Small intestine (tissue), 7 donors: Measurements from ENCODE around the gene VWCE. TPM values are rescaled to one million over a fixed set of nuclear protein-coding genes. Genes with fewer than 3 reads are reported as not detected.
A peak's percentile ranks its signal among the peaks of the same experiment; 100 is the strongest.

Experiments
- DNase-seq, 2 donors: peaks; one replicate each; pipeline versions ENCODE4 v3.0.0 to v3.0.0-alpha.2; 2013
- FAIRE-seq: peaks from 2 replicates; lab custom pipeline; 2012; peaks lifted over from hg19 to GRCh38; lab: Jason Lieb, UNC
- H3K27ac ChIP-seq, 3 donors: one replicate each; pipeline ENCODE4 v1.5.1; 2013; ENCODE audit warnings: low read length in 2 of 3, mild to moderate bottlenecking in 2 of 3, control low read depth in 1 of 3, inconsistent platforms in 1 of 3, low read depth in 1 of 3, moderate library complexity in 1 of 3
- H3K27me3 ChIP-seq, 3 donors: one replicate each; pipeline ENCODE4 v1.6.1; 2013; ENCODE audit warnings: low read length in 3 of 3, inconsistent platforms in 1 of 3; ENCODE audit not compliant: control insufficient read depth in 3 of 3, insufficient read depth in 3 of 3
- H3K36me3 ChIP-seq, 3 donors: one replicate each; pipeline ENCODE4 v1.6.1; 2013; ENCODE audit warnings: low read length in 3 of 3, inconsistent platforms in 1 of 3, low read depth in 1 of 3, mild to moderate bottlenecking in 1 of 3, moderate library complexity in 1 of 3; ENCODE audit not compliant: control insufficient read depth in 3 of 3, insufficient read depth in 2 of 3
- H3K4me1 ChIP-seq, 3 donors: one replicate each; pipeline ENCODE4 v1.6.1; 2013; ENCODE audit warnings: low read length in 2 of 3, inconsistent platforms in 1 of 3, low read depth in 1 of 3, mild to moderate bottlenecking in 1 of 3, moderate library complexity in 1 of 3; ENCODE audit not compliant: control insufficient read depth in 3 of 3, insufficient read depth in 2 of 3
- H3K4me3 ChIP-seq, 3 donors: one replicate each; pipeline ENCODE4 v1.5.1; 2013; ENCODE audit warnings: low read length in 3 of 3, control low read depth in 1 of 3, inconsistent platforms in 1 of 3, low read depth in 1 of 3, mild to moderate bottlenecking in 1 of 3, moderate library complexity in 1 of 3
- H3K9me3 ChIP-seq, 2 donors: one replicate each; pipeline ENCODE4 v1.6.1; 2013; ENCODE audit warnings: low read depth in 1 of 2, low read length in 1 of 2; ENCODE audit not compliant: control insufficient read depth in 2 of 2, insufficient read depth in 1 of 2
- WGBS, 3 donors: extraction: QIAGEN DNeasy Blood & Tissue Kit; methylation state at CpG; one replicate each; pipeline ENCODE4 v1.1.7; 2013; 5-methylcytosine and 5-hydroxymethylcytosine counted together
- polyA plus RNA-seq, 4 donors: library from polyadenylated mRNA; stranded (reverse) in 3 of 4; unstranded in 1 of 4; fragments of 200-250 nt in 3 of 4; fragments of 120-200 nt in 1 of 4; gene quantifications; one replicate each; pipeline versions ENCODE4 v1.2.1 to v1.2.3, GENCODE V29; 2013
- donor health status: healthy with polysubstance abuse.
- donor health status: control.
- donor health status: control.
- donor health status: Bipolar disorder and iron deficiency.
- donor health status: healthy.

VWCE gene
- polyA plus RNA-seq, 4 donors = 0.67 to 3.2 (median 2.1) TPM

DNA sequence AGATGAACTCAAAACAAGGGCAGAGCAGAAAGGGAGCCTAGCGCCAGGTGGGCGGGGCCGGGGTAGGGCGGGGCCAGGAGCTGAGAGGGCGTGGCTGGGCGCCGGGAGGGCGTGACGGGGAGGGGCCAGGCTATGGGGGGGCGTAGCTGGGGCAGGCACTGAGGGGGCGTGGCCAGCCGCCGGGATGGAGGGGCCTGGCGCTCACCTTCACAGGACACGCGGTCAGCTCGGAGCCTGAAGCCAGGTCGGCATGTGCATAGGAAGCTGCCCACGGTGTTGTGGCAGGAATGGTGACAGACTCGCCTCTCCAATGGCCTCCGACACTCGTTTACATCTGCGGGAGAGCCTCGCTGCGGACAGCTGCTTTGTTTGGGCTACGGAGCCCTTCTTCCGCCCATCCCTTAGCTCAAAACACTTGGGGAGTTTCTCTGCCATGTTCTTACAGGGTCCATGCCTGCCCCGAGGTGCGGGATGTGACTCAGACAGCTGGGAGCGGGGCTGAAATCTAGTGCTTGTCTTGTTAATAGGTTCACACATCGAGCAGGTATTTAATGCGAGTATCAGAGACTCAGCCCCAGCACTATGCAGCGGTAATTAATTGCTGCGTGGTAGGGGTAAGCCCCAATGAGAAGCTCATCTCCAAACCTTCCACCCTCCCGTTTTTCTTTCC is 13.4 kb downstream of the VWCE start:
- Histone ChIP-seq H3K27me3 (no peaks in the 10 kb centered on the region), H3K4me3 (no peak overlapping the region), H3K27ac (no peak overlapping the region), H3K4me1 (no peaks in the 10 kb centered on the region), H3K36me3 (peaks cover 0 to 26% (median 0%) of the 10 kb centered on the region in 3 donors), H3K9me3 (peaks cover 0 to 5% of the 10 kb centered on the region in 2 donors)
- WGBS, 3 donors = 59 to 83% (median 78%) methylated on average over 27 to 35 of the region's 35 CpGs
- peak; percentile 20 to 55 for DNase-seq
- FAIRE-seq = no peak

DNA sequence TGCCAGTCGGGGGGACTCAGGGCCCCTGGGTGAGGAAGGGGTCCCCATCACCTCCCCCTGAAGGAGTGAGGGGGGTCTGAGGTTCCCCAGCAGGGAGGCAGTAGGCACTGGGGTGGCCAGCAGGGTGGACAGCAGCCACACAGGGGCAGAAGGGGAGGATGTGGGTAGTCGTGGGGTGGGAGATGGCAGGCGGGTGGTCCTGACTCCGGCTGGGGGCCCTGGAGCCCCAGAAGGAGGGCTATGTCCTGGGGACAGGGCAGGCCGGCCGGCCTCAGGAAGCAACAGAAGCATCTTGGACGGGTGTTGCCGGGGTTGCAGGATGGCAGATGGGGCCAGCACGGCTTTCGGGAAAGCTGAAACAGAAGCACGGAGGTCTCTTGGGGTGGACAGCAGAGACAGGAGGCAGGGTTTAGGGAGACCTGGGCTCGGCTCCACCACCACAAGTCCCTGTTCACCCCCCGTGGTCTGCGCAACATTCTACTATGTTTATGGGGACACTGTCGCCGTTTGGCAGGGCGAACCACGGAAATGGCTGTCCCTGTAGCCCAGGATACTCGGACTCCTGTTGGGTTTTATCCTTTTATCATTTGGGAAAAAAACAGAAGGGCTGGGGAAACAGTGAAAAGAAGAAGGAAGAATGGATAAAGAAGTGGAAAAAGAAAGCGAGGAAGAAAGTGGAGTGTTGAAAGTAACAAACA is 14.1 kb downstream of the VWCE start:
- Histone ChIP-seq H3K36me3 (peaks cover 0 to 29% (median 0%) of the 10 kb centered on the region in 3 donors), H3K27me3 (no peaks in the 10 kb centered on the region), H3K4me3 (no peak overlapping the region), H3K4me1 (no peaks in the 10 kb centered on the region), H3K9me3 (peaks cover 0 to 5% of the 10 kb centered on the region in 2 donors), H3K27ac (no peak overlapping the region)
- DNase-seq = no peak
- 89 to 93% (median 92%) methylated on average over 20 of the region's 20 CpGs for WGBS, 3 donors
- FAIRE-seq = no peak

DNA sequence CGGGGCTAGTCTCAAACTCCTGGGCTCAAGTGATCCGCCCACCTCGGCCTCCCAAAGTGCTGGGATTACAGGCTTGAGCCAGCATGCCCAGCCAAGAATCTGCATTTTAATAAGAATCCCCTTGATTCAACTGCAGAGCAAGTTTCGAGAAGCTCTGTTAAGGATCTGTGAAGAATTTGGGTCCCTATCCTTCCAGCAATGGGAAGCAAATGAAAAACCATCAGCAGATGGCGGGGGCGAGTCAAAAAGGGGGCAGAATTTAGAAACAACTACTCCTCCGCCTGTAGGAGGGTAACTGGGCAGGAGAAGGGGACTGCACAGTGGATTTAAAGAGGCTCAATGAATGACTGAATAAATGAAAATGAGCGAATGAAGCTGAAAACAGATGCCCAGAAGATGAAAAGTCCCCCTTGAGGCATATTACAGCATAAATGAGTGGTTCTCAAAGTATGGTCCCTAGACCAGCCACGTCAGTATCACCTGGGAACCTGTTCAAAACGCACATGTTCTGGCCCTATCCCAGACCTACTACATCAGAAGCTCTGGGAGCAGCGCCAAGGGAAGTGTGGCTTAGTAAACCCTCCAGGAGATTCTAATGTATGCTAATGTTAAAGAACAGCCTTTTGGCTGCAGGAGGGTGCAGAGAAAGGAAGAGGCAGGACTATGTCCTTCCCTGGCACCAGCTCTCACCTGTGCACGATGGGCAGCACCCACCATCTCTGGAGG is 15.0 kb downstream of the VWCE start:
- no peak for DNase-seq
- H3K4me1 ChIP-seq = no peaks in the 10 kb centered on the region
- FAIRE-seq = no peak
- peaks cover 0 to 5% of the 10 kb centered on the region in 2 donors for H3K9me3 ChIP-seq
- H3K4me3 ChIP-seq = no peak overlapping the region
- no peak overlapping the region for H3K27ac ChIP-seq
- H3K36me3 ChIP-seq = peaks cover 0 to 27% (median 0%) of the 10 kb centered on the region in 3 donors
- no peaks in the 10 kb centered on the region for H3K27me3 ChIP-seq
- WGBS, 3 donors = 83 to 89% (median 87%) methylated on average over 12 of the region's 12 CpGs

DNA sequence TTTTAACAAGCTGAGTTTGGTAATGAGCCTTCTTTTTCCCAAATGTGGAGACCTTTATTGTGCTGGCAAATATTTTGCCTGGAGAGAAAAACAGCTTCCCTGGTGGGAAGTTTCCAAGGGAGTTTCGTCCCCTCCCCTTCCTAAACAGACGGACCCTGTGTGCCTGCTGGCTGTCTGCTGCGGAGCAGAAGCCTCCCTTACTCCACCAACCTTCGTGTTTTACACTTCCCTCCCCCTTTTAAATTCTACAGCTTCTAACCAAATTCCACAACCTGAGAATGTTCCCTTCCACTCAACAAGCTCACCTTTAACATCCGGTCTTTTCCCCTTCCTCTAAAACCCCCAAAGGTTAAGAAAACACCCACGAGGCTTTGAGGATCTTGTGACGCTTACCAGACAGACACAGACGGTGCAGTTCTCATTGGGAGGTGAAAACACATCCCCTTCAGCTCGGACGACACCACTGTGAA is 17.1 kb downstream of the VWCE start:
- no peaks in the 10 kb centered on the region for H3K27me3 ChIP-seq
- H3K4me1 ChIP-seq = no peaks in the 10 kb centered on the region
- DNase-seq (no peak), FAIRE-seq (no peak)
- WGBS, 3 donors = 66 to 86% (median 81%) methylated on average over 10 of the region's 10 CpGs
- peaks cover 0 to 34% (median 0%) of the 10 kb centered on the region in 3 donors for H3K36me3 ChIP-seq
- no peaks in the 10 kb centered on the region for H3K9me3 ChIP-seq
- H3K27ac ChIP-seq = no peak overlapping the region
- H3K4me3 ChIP-seq = no peak overlapping the region

DNA sequence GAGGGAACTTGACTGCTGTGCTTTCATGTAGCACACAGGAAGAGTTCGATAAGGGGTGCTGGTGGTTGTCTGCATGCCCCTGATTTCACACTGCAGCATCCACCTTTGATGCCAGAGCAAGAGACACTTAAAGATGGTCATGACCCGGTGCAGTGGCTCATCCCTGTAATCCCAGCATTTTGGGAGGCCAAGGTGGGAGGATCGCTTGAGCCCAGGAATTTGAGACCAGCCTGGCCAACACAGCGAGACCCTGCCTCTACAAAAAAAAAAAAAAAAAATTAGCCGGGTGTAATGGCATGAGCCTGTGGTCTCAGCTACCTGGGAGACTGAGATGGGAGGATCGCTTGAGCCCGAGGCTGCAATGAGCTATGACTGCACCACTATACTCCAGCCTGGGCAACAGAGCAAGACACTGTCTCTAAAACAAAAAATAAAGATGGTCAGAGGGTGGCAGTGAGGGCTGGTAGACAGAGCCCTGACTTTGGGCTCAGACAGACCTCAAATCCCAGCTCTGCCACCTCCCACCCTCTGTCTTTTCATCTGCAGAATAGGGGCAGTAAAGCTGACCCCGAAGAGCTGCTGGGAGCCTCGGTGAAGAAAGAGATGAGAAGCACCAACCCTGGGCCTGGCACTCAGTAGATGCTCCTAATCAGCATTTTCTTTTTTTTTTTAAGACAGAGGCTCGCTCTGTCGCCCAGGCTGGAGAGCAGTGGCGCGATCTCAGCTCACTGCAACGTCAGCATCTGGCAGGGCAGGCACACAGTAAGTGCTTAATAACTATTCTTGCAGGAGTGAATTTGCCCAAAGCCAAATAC is 17.7 kb downstream of the VWCE start:
- Histone ChIP-seq H3K27ac (no peak overlapping the region), H3K4me3 (no peak overlapping the region), H3K9me3 (no peaks in the 10 kb centered on the region), H3K4me1 (no peaks in the 10 kb centered on the region), H3K27me3 (no peaks in the 10 kb centered on the region), H3K36me3 (peaks cover 0 to 31% (median 0%) of the 10 kb centered on the region in 3 donors)
- DNase-seq = no peak
- no peak for FAIRE-seq
- WGBS, 3 donors = 87 to 91% (median 88%) methylated on average over 14 of the region's 14 CpGs

DNA sequence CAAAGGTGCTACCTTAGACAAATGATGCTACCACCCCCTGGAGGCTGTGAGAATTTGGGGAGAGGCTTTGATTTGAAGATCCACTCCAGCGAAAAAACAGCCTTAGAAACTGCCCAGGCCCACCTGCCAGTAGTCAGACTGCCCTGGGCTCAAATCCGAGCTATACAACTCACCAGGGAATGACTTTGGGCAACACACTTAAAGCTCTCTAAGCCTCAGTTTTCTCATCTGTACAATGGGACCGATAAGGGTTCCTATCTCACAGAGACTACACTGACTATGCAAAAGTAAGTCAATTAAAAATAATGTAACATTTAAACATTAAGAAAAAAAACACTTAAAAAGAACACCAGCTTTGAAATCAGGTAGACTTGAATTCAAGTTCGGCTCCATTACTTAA is 19.9 kb downstream of the VWCE start:
- no peaks in the 10 kb centered on the region for H3K9me3 ChIP-seq
- H3K27ac ChIP-seq = no peak overlapping the region
- DNase-seq (no peak), FAIRE-seq (no peak)
- no peaks in the 10 kb centered on the region for H3K27me3 ChIP-seq
- no peaks in the 10 kb centered on the region for H3K4me1 ChIP-seq
- H3K4me3 ChIP-seq = no peak overlapping the region
- WGBS, 3 donors = 90 to 96% (median 91%) methylated on average over 4 of the region's 4 CpGs
- peaks cover 0 to 25% (median 0%) of the 10 kb centered on the region in 3 donors for H3K36me3 ChIP-seq

DNA sequence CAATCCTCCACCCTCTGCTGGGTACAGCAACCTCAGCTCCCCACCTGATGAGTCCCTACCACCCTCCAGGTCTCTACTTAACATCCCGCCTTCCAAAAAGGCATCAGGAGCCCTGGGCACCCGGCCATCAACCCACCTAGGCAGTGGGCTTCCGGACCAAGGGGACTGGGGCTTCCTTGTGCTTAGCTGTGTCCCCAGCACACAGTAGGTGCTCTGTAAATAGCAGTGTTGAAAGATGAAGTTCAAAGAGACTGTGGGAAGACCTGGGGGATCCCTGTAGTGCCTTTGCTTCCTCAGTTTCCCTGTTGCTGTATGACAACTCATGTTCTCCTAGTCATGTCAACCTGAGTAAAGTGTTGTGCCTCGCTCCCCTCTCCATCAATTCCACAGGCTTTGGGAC is 21.0 kb downstream of the VWCE start:
- WGBS, 3 donors = 92 to 97% (median 96%) methylated on average over 4 of the region's 4 CpGs
- Histone ChIP-seq H3K27me3 (no peaks in the 10 kb centered on the region), H3K4me1 (no peaks in the 10 kb centered on the region), H3K36me3 (peaks cover 0 to 23% (median 0%) of the 10 kb centered on the region in 3 donors), H3K9me3 (no peaks in the 10 kb centered on the region), H3K27ac (no peak overlapping the region), H3K4me3 (no peak overlapping the region)
- FAIRE-seq = no peak
- no peak for DNase-seq
